HCT116 (cell line): ENCODE results near the gene BRI3BP.

Experiments
- ATF3 ChIP-seq: IDR thresholded peaks from 2 replicates; pipeline ENCODE4 v1.6.1; 2012
- CEBPB ChIP-seq: IDR thresholded peaks from 2 replicates; pipeline ENCODE4 v1.6.1; 2012; ENCODE audit warnings: low read depth
- CTCF ChIP-seq, 3 experiments: fragments of 200-600 bp in 1 of 3; sonication (generic) in 1 of 3; IDR thresholded peaks in 2 of 3; conservative IDR thresholded peaks in 1 of 3; 2 replicates each; pipeline ENCODE4 v1.5.1; 2012 to 2017; ENCODE audit warnings: low read depth in 2 of 3, low read length in 2 of 3, antibody characterized with exemption in 1 of 3, borderline replicate concordance in 1 of 3, control low read depth in 1 of 3, mild to moderate bottlenecking in 1 of 3, mixed read lengths in 1 of 3, mixed run types in 1 of 3, moderate library complexity in 1 of 3; ENCODE audit not compliant: insufficient read depth in 1 of 3
- EZH2 ChIP-seq: fragments of 200-600 bp; sonication (generic); IDR thresholded peaks from 2 replicates; pipeline ENCODE4 v1.6.1; 2017; ENCODE audit warnings: antibody characterized with exemption, mixed run types
- EZH2phosphoT487 ChIP-seq: fragments of 200-600 bp; IDR thresholded peaks from 2 replicates; pipeline ENCODE4 v1.6.1; 2018; ENCODE audit warnings: antibody characterized with exemption, borderline replicate concordance
- MAX ChIP-seq: IDR thresholded peaks from 2 replicates; pipeline ENCODE4 v1.6.1; 2012
- POLR2A ChIP-seq: IDR thresholded peaks from 2 replicates; pipeline ENCODE4 v1.7.0; 2011; ENCODE audit warnings: borderline replicate concordance; ENCODE audit not compliant: insufficient read depth, insufficient read length; ENCODE audit errors: extremely low read depth
- REST ChIP-seq: IDR thresholded peaks from 2 replicates; pipeline ENCODE4 v1.6.1; 2012; ENCODE audit warnings: low read depth
- SIN3A ChIP-seq: IDR thresholded peaks from 2 replicates; pipeline ENCODE4 v1.6.1; 2012; ENCODE audit warnings: low read depth
- SP1 ChIP-seq: IDR thresholded peaks from 2 replicates; pipeline ENCODE4 v1.6.1; 2012; ENCODE audit warnings: low read depth
- TCF7L2 ChIP-seq: IDR thresholded peaks from 2 replicates; pipeline ENCODE4 v1.7.0; 2011; ENCODE audit warnings: borderline replicate concordance, inconsistent platforms; ENCODE audit not compliant: insufficient read depth, insufficient read length; ENCODE audit errors: extremely low read depth
- YY1 ChIP-seq: IDR thresholded peaks from 2 replicates; pipeline ENCODE4 v1.6.1; 2011; ENCODE audit warnings: low read length, low read depth, moderate library complexity, mild to moderate bottlenecking; ENCODE audit not compliant: insufficient replicate concordance; ENCODE audit errors: extremely low read depth
- ZBTB33 ChIP-seq: IDR thresholded peaks from 2 replicates; pipeline ENCODE4 v1.6.1; 2011; ENCODE audit warnings: mild to moderate bottlenecking, low read length, moderate library complexity; ENCODE audit not compliant: insufficient replicate concordance; ENCODE audit errors: extremely low read depth
- ZFX ChIP-seq: fragments of 450-650 bp; IDR thresholded peaks from 2 replicates; pipeline ENCODE4 v1.6.1; 2017

GRCh38 chr12:125065919-125066570 lies 72.6 kb downstream of the BRI3BP start:
- TF ChIP-seq CTCF (IDR thresholded peaks at IDR 0.05 in 2 of 3, conservative IDR thresholded peaks at IDR 0.05 in 1 of 3; ENCODE audit: borderline replicate concordance in 1 of 3, insufficient read depth in 1 of 3, low read depth in 2 of 3, low read length in 2 of 3) (no peak), REST (no peak), ATF3 (no peak), TCF7L2 (no peak), POLR2A (no peak), YY1 (no peak), SP1 (no peak), EZH2 (no peak), ZBTB33 (no peak), ZFX (0 out of 2 replicates have a peak, but pooled peaks have one; percentile 7), CEBPB (no peak), EZH2phosphoT487 (no peak), SIN3A (no peak), MAX (no peak)
